Measurements from ENCODE around the gene MLLT10. TPM values are rescaled to one million over a fixed set of nuclear protein-coding genes. Genes with fewer than 3 reads are reported as not detected.

The MLLT10 gene
- total RNA-seq: 43.3 TPM

DNA sequence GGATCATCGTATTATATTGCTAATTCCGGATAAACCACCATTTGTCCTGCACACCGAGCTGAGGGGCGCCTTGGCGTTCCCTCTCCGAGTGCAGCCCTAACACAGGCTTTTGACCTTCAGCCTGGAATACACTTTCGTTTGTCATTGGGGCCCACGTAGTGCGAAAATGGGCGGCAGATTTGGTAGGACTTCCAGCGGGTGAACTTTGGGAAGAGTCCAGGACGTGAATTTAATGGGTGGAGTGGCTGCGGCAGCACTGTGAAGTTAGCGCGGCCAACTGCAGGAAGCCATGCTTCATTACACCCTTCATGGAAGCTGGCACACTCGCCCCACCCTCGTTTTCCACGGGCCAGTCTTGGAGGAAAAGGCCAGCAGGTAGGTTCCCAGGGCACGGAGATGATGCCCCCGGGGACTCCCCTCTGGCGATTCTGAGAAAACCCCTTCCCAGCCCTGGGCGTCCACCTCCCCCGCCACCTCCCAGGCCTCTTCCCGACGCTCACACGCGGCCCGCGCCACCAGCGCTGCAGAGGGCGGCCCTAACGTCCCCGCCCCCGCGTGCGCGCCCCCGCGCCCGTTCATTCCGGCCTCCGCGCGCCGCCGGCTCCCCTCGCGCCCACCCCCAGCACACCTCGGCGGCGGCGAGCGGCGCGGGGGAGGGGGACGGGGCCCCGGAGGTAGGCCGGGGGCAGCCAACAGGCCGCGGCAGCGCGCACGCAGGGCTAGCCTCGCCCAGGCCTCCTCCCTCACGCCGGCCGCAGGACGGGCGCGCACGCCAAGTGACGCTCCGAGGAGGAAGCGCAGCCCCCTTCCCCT is at the start of gene MLLT10:
TSS of gene MLLT10 (plus strand) at position 766 of the 813 bp plus-strand sequence. CDS start 413 bp downstream, outside the sequence.
- Histone ChIP-seq H3K9me3 (ENCODE audit: control insufficient read depth in 3 of 3, low read length in 3 of 3) (no peaks in the 10 kb centered on the region), H3K27me3 (ENCODE audit: control insufficient read depth in 3 of 3, insufficient read depth in 3 of 3, low read length in 3 of 3) (no peaks in the 10 kb centered on the region), H3K9ac (ENCODE audit: low read depth in 1 of 3, low read length in 3 of 3) (peak within 1 kb of the TSS; percentile 88 to 96 (median 93)), H3K4me3 (ENCODE audit: low read length in 3 of 3) (peak within 1 kb of the TSS; percentile 78 to 91 (median 86)), H3K4me1 (ENCODE audit: control insufficient read depth in 3 of 3, insufficient read depth in 3 of 3, low read length in 3 of 3) (peaks cover 6 to 10% (median 7%) of the 10 kb centered on the region in 3 donors), H3K36me3 (ENCODE audit: control insufficient read depth in 3 of 3, insufficient read depth in 3 of 3, low read length in 3 of 3) (peaks cover 0 to 10% (median 4%) of the 10 kb centered on the region in 3 donors), H3K27ac (ENCODE audit: low read depth, low read length) (peak within 1 kb of the TSS; percentile 94)

- Histone ChIP-seq H3K9ac (ENCODE audit: low read depth in 1 of 3, low read length in 3 of 3) (no peak overlapping the region), H3K36me3 (ENCODE audit: control insufficient read depth in 3 of 3, insufficient read depth in 3 of 3, low read length in 3 of 3) (no peaks in the 10 kb centered on the region), H3K27me3 (ENCODE audit: control insufficient read depth in 3 of 3, insufficient read depth in 3 of 3, low read length in 3 of 3) (no peaks in the 10 kb centered on the region), H3K4me3 (ENCODE audit: low read length in 3 of 3) (no peak overlapping the region), H3K27ac (ENCODE audit: low read depth, low read length) (no peak overlapping the region), H3K9me3 (ENCODE audit: control insufficient read depth in 3 of 3, low read length in 3 of 3) (no peaks in the 10 kb centered on the region), H3K4me1 (ENCODE audit: control insufficient read depth in 3 of 3, insufficient read depth in 3 of 3, low read length in 3 of 3) (peaks cover 0 to 3% (median 0%) of the 10 kb centered on the region in 3 donors)
These were observed 46.4 kb upstream of the MLLT10 start for GRCh38 chr10:21487416-21488180.

- H3K36me3 ChIP-seq (ENCODE audit: control insufficient read depth in 3 of 3, insufficient read depth in 3 of 3, low read length in 3 of 3): no peaks in the 10 kb centered on the region
- no peaks in the 10 kb centered on the region for H3K27me3 ChIP-seq (ENCODE audit: control insufficient read depth in 3 of 3, insufficient read depth in 3 of 3, low read length in 3 of 3)
- no peak overlapping the region for H3K4me3 ChIP-seq (ENCODE audit: low read length in 3 of 3)
- no peaks in the 10 kb centered on the region for H3K9me3 ChIP-seq (ENCODE audit: control insufficient read depth in 3 of 3, low read length in 3 of 3)
- H3K4me1 ChIP-seq (ENCODE audit: control insufficient read depth in 3 of 3, insufficient read depth in 3 of 3, low read length in 3 of 3): peaks cover 0 to 3% (median 0%) of the 10 kb centered on the region in 3 donors
- no peak overlapping the region for H3K27ac ChIP-seq (ENCODE audit: low read depth, low read length)
- no peak overlapping the region for H3K9ac ChIP-seq (ENCODE audit: low read depth in 1 of 3, low read length in 3 of 3)
These were observed 45.6 kb upstream of the MLLT10 start for GRCh38 chr10:21488246-21488956.

DNA sequence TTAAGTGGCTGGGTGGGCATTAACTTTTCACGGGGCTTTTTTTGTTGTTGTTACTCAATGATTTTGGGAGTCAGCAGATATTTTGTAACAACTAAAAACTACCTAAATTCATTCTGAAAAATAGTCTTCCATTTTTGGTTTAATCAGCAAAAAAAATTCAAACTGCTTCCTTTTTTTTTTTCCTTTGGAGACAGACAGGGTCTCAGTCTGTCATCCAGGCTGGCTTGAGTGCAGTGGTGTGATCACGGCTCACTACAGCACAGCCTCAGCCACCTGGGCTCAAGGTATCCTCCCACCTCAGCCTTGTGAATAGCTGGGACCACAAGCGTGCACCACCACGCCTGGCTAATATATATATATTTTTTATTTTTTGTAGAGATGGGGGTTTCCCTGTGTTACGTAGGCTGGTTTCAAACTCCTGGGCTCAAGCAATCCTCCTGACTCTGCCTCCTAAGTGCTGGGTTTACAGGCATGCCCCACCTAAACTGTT is 45.0 kb upstream of the MLLT10 start:
- Histone ChIP-seq H3K9me3 (ENCODE audit: control insufficient read depth in 3 of 3, low read length in 3 of 3) (no peaks in the 10 kb centered on the region), H3K27me3 (ENCODE audit: control insufficient read depth in 3 of 3, insufficient read depth in 3 of 3, low read length in 3 of 3) (peaks cover 0 to 2% (median 0%) of the 10 kb centered on the region in 3 donors), H3K9ac (ENCODE audit: low read depth in 1 of 3, low read length in 3 of 3) (no peak overlapping the region), H3K36me3 (ENCODE audit: control insufficient read depth in 3 of 3, insufficient read depth in 3 of 3, low read length in 3 of 3) (no peaks in the 10 kb centered on the region), H3K4me1 (ENCODE audit: control insufficient read depth in 3 of 3, insufficient read depth in 3 of 3, low read length in 3 of 3) (peaks cover 0 to 3% (median 0%) of the 10 kb centered on the region in 3 donors), H3K4me3 (ENCODE audit: low read length in 3 of 3) (no peak overlapping the region), H3K27ac (ENCODE audit: low read depth, low read length) (no peak overlapping the region)

DNA sequence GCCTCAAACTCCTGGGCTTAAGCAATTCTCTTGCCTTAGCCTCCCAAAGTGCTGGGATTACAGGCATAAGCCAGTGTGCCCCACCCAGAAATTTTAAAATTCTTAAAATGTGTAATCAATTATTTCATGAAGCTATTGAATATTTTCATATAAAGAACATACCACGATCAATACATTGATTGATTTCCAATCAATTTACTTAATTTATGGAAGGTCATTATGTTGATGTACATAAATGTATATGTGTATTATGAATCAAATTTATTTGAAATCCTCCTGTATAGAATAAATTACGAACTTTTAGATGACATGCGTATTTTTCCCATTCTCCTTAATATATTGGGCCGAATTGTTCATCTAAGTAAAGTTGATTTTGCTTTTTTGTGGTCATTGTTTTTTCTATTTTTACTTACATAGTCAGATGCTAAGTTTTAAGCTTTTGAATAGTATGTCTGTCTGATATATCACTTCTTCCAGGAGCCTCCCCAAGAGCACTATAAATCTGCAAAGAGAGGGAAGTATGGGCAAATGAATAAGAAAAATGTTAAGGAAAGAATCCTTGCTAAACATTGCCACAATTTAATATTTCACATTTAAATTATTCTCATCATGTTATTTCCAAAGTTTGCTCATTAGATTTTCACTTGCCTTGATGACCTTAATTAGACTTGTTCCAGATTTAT is 43.9 kb upstream of the MLLT10 start:
- H3K9me3 ChIP-seq (ENCODE audit: control insufficient read depth in 3 of 3, low read length in 3 of 3): no peaks in the 10 kb centered on the region
- no peak overlapping the region for H3K27ac ChIP-seq (ENCODE audit: low read depth, low read length)
- no peaks in the 10 kb centered on the region for H3K36me3 ChIP-seq (ENCODE audit: control insufficient read depth in 3 of 3, insufficient read depth in 3 of 3, low read length in 3 of 3)
- no peak overlapping the region for H3K9ac ChIP-seq (ENCODE audit: low read depth in 1 of 3, low read length in 3 of 3)
- peaks cover 0 to 14% (median 0%) of the 10 kb centered on the region in 3 donors for H3K27me3 ChIP-seq (ENCODE audit: control insufficient read depth in 3 of 3, insufficient read depth in 3 of 3, low read length in 3 of 3)
- no peak overlapping the region for H3K4me3 ChIP-seq (ENCODE audit: low read length in 3 of 3)
- H3K4me1 ChIP-seq (ENCODE audit: control insufficient read depth in 3 of 3, insufficient read depth in 3 of 3, low read length in 3 of 3): peaks cover 5 to 8% (median 7%) of the 10 kb centered on the region in 3 donors

GRCh38 chr10:21490711-21491105 is 43.3 kb upstream of the MLLT10 start:
- H3K9ac ChIP-seq (ENCODE audit: low read depth in 1 of 3, low read length in 3 of 3): no peak overlapping the region
- no peak overlapping the region for H3K4me3 ChIP-seq (ENCODE audit: low read length in 3 of 3)
- H3K36me3 ChIP-seq (ENCODE audit: control insufficient read depth in 3 of 3, insufficient read depth in 3 of 3, low read length in 3 of 3): no peaks in the 10 kb centered on the region
- H3K27ac ChIP-seq (ENCODE audit: low read depth, low read length): no peak overlapping the region
- peaks cover 9 to 13% (median 11%) of the 10 kb centered on the region in 3 donors for H3K4me1 ChIP-seq (ENCODE audit: control insufficient read depth in 3 of 3, insufficient read depth in 3 of 3, low read length in 3 of 3)
- peaks cover 0 to 15% (median 0%) of the 10 kb centered on the region in 3 donors for H3K27me3 ChIP-seq (ENCODE audit: control insufficient read depth in 3 of 3, insufficient read depth in 3 of 3, low read length in 3 of 3)
- H3K9me3 ChIP-seq (ENCODE audit: control insufficient read depth in 3 of 3, low read length in 3 of 3): no peaks in the 10 kb centered on the region

- Histone ChIP-seq H3K27me3 (ENCODE audit: control insufficient read depth in 3 of 3, insufficient read depth in 3 of 3, low read length in 3 of 3) (peaks cover 0 to 23% (median 0%) of the 10 kb centered on the region in 3 donors), H3K27ac (ENCODE audit: low read depth, low read length) (no peak overlapping the region), H3K36me3 (ENCODE audit: control insufficient read depth in 3 of 3, insufficient read depth in 3 of 3, low read length in 3 of 3) (no peaks in the 10 kb centered on the region), H3K9ac (ENCODE audit: low read depth in 1 of 3, low read length in 3 of 3) (no peak overlapping the region), H3K4me1 (ENCODE audit: control insufficient read depth in 3 of 3, insufficient read depth in 3 of 3, low read length in 3 of 3) (peaks cover 15 to 30% (median 19%) of the 10 kb centered on the region in 3 donors), H3K4me3 (ENCODE audit: low read length in 3 of 3) (no peak overlapping the region), H3K9me3 (ENCODE audit: control insufficient read depth in 3 of 3, low read length in 3 of 3) (no peaks in the 10 kb centered on the region)
These were observed 41.6 kb upstream of the MLLT10 start for GRCh38 chr10:21492421-21492820.

DNA sequence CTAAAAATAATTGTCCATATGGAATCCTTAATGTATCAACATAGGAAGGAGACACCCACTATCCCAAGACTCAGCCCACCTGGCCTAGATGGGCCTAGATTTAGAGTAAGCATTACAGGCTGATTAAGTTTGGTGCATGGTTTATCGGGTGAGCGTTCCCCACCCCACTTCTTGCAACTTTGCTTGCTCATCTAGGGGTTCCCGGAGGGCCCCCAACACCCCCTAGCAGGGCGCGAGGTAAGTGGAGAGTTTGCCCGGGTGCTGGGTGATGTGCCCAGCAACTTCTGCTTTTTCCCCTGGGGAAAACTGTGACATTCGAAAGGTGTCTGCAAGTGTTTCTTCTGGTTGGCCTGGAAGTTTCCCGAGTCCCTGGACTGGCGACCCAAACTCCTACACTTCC is 40.2 kb upstream of the MLLT10 start:
- peak overlapping the region in 2 of 3 donors; percentile 66 to 90 for H3K4me3 ChIP-seq (ENCODE audit: low read length in 3 of 3)

More for the DNA sequence above, 40.2 kb upstream of the MLLT10 start:
- Histone ChIP-seq H3K4me1 (ENCODE audit: control insufficient read depth in 3 of 3, insufficient read depth in 3 of 3, low read length in 3 of 3) (peaks cover 16 to 28% (median 19%) of the 10 kb centered on the region in 3 donors), H3K9me3 (ENCODE audit: control insufficient read depth in 3 of 3, low read length in 3 of 3) (no peaks in the 10 kb centered on the region), H3K27ac (ENCODE audit: low read depth, low read length) (no peak overlapping the region), H3K27me3 (ENCODE audit: control insufficient read depth in 3 of 3, insufficient read depth in 3 of 3, low read length in 3 of 3) (peaks cover 0 to 24% (median 0%) of the 10 kb centered on the region in 3 donors), H3K9ac (ENCODE audit: low read depth in 1 of 3, low read length in 3 of 3) (peak overlapping the region in 2 of 3 donors; percentile 63 to 74), H3K36me3 (ENCODE audit: control insufficient read depth in 3 of 3, insufficient read depth in 3 of 3, low read length in 3 of 3) (no peaks in the 10 kb centered on the region)
